Measurements from ENCODE around the gene LCE1F.

LCE1F gene

GRCh38 chr1:152774875-152775274 lies at the start of gene LCE1F:
Gene LCE1F (plus strand): TSS chr1:152775140. CDS start chr1:152776372, 1,232 bp downstream.
- no peak for DNase-seq

- DNase-seq = no peak
These were observed 49.7 kb upstream of the LCE1F start for GRCh38 chr1:152725261-152725660.

GRCh38 chr1:152728986-152729385 lies 46.0 kb upstream of the LCE1F start:
- DNase-seq = no peak

- peak; percentile 18 for DNase-seq
These were observed 39.3 kb upstream of the LCE1F start for GRCh38 chr1:152735648-152736047.

- DNase-seq = no peak
These were observed 36.9 kb upstream of the LCE1F start for GRCh38 chr1:152737997-152738396.

- no peak for DNase-seq
These were observed 35.1 kb upstream of the LCE1F start for GRCh38 chr1:152739841-152740240.

- DNase-seq = no peak
These were observed 33.3 kb upstream of the LCE1F start for GRCh38 chr1:152741656-152742055.

GRCh38 chr1:152743371-152744145 lies 31.4 kb upstream of the LCE1F start:
- DNase-seq = no peak

GRCh38 chr1:152745289-152745704 lies 29.6 kb upstream of the LCE1F start:
- no peak for DNase-seq

GRCh38 chr1:152745765-152746444 lies 29.0 kb upstream of the LCE1F start:
- no peak for DNase-seq

- DNase-seq = no peak
These were observed 27.1 kb upstream of the LCE1F start for GRCh38 chr1:152747831-152748230.

- no peak for DNase-seq
These were observed 22.7 kb upstream of the LCE1F start for GRCh38 chr1:152752225-152752624.

GRCh38 chr1:152753586-152753985 lies 21.4 kb upstream of the LCE1F start:
- no peak for DNase-seq

- no peak for DNase-seq
These were observed 18.1 kb upstream of the LCE1F start for GRCh38 chr1:152756872-152757271.

- DNase-seq = no peak
These were observed 17.2 kb upstream of the LCE1F start, which contains the start of gene KPRP for GRCh38 chr1:152757747-152758146. Gene KPRP (plus strand): TSS chr1:152758025. CDS start chr1:152759589, 1,564 bp downstream.

- DNase-seq = no peak
These were observed 16.3 kb upstream of the LCE1F start for GRCh38 chr1:152758636-152759035.

GRCh38 chr1:152759453-152760173 lies 15.3 kb upstream of the LCE1F start:
- no peak for DNase-seq

GRCh38 chr1:152760551-152761190 lies 14.3 kb upstream of the LCE1F start:
- no peak for DNase-seq

- DNase-seq = no peak
These were observed 13.2 kb upstream of the LCE1F start for GRCh38 chr1:152761609-152762213.

GRCh38 chr1:152768847-152769533 lies 6.0 kb upstream of the LCE1F start:
- no peak for DNase-seq

- no peak for DNase-seq
These were observed 4.5 kb upstream of the LCE1F start for GRCh38 chr1:152770411-152770810.

- DNase-seq = no peak
These were observed 1.4 kb downstream of the LCE1F start for GRCh38 chr1:152776361-152776760.
